T-helper 17 cell (primary cell): ENCODE data around the gene ASB16. TPM values are rescaled to one million over a fixed set of nuclear protein-coding genes. Genes with fewer than 3 reads are reported as not detected.
"Not testable (repeated sequence)": the region's sequence is repeated elsewhere in the genome, so short reads cannot be mapped to it uniquely, and the experiment has no call there.

Experiments used
- ATAC-seq: fragments of 150-1000 bp; cut with Tn5 transposase; 2 replicates; pipeline ENCODE4 v1.10.0; 2021; ENCODE audit warnings: mild to moderate bottlenecking, moderate library complexity
- DNase-seq, 3 donors: peaks; one replicate each; pipeline versions ENCODE4 v3.0.0 to v3.0.0-alpha.2; 2020 to 2021
- H3K9me3 ChIP-seq: one replicate; pipeline ENCODE4 v1.7.0; 2013; ENCODE audit warnings: low read length, mild to moderate bottlenecking; ENCODE audit not compliant: control insufficient read depth, poor library complexity, severe bottlenecking
- H3K27ac Mint-ChIP-seq: one replicate; pipeline ENCODE4 v1.8.0; 2022; ENCODE audit warnings: mild to moderate bottlenecking, moderate library complexity, mixed read lengths
- H3K27me3 Mint-ChIP-seq: one replicate; pipeline ENCODE4 v1.8.0; 2022; ENCODE audit warnings: mixed read lengths
- H3K36me3 Mint-ChIP-seq: one replicate; pipeline ENCODE4 v1.8.0; 2022; ENCODE audit warnings: low read depth, mixed read lengths
- H3K4me1 Mint-ChIP-seq: one replicate; pipeline ENCODE4 v1.8.0; 2022; ENCODE audit warnings: mild to moderate bottlenecking, mixed read lengths
- H3K4me3 Mint-ChIP-seq: one replicate; pipeline ENCODE4 v1.8.0; 2022; ENCODE audit warnings: mild to moderate bottlenecking, moderate library complexity, mixed read lengths
- total RNA-seq, 4 donors: library from RNA in 2 of 4; stranded (reverse) in 2 of 4; gene quantifications; one replicate each; pipeline ENCODE4 v1.2.3 and lab custom pipeline; 2022 to 2026

The ASB16 gene
- total RNA-seq, 2 donors from 2014 or later: not detected

DNA sequence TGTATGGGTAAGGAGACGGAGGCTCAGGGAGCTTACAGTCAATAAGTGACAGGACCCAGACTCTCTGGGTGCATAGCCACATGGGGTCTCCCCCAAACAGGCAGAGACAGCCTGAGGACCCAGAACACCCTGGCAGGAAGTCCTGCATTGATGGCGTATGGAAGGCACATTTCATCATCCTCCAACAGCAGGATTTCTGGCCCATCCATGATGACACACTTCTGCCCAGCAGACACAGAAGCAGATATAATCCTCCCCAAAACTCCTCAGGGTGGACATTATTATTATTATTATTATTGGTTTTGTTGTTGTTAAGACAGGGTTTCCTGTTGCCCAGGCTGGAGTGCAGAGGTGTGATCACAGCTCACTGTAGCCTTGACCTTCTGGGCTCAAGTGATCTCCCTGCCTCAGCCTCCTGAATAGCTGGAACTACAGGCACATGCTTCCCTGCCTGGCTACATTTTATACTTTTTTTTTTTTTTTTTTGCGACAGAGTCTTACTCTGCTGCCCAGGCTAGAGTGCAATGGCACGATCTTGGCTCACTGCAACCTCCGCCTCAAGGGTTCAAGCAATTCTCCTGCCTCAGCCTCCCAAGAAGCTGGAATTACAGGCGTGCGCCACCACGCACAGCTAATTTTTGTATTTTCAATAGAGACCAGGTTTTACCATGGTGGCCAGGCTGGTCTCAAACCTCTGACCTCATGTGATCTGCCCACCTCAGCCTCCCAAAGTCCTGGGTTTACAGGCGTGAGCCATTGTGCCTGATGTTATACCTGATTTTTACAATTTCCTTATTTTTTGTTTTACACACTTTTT lies 35.5 kb upstream of the ASB16 start:
- ATAC-seq (no peak), DNase-seq (no peak)
- Mint-ChIP-seq H3K27ac (no peak overlapping the region), H3K36me3 (no peaks in the 10 kb centered on the region), H3K4me1 (peaks cover 2% of the 10 kb centered on the region), H3K27me3 (peaks cover 11% of the 10 kb centered on the region), H3K4me3 (no peak overlapping the region)
- no peaks in the 10 kb centered on the region for H3K9me3 ChIP-seq

DNA sequence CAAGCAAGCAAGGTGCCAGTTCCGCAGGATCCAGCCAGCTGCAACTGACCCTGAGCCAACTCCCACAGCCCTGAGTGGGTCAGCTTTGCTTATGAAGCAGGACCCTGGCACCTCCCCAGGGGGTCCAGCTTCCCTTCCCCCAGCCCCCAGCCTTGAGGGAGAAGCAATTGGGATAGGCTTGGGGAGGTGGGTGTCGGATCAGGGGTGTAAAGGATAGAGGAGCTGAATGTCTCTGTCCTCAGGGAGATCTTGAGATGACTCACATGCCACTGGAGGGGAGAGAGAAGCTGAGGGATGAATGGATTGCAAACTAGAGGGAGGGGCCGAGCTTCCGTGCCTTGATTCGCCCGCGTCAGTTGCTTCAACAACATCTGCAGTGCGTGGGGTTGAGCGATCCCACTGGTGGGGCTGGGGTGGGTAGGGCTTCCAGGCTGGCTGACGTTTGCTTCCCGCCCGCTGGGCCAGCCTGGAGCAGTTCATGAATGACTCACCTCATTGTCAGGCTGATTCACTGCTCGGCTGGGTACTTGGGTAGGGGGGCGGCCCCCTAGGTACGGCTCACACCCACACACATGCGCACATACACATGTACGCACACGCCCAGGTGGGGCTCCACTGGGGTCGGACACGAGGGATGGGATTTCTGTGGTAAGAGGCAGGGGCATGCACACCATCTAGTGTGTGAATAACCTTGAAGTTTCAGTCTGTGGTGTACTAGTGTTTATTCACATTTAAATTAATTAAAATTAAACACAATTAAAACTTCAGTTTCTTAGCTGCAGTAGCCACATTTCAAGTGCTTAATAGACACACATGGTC lies 32.4 kb upstream of the ASB16 start:
- no peak overlapping the region for H3K27ac Mint-ChIP-seq
- H3K4me3 Mint-ChIP-seq: no peak overlapping the region

DNA sequence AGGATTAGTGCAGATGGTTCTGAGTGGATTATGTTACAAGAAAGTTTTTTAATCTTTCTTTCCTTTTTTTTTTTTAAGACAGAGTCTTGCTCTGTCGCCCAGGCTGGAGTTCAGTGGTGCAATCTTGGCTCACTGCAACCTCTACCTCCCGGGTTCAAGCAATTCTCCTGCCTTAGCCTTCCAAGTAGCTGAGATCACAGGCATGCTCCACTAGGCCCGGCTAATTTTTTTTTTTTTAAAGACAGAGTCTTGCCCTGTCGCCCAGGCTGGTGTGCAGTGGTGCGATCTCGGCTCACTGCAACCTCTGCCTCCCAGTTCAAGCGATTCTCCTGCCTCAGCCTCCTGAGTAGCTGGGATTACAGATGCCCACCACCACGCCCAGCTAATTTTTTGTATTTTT lies 26.6 kb upstream of the ASB16 start:
- DNase-seq, H3K9me3 ChIP-seq, H3K4me1 Mint-ChIP-seq, H3K27me3 Mint-ChIP-seq, ATAC-seq, H3K4me3 Mint-ChIP-seq, H3K27ac Mint-ChIP-seq, H3K36me3 Mint-ChIP-seq: not testable (repeated sequence)

More for the DNA sequence above, 32.4 kb upstream of the ASB16 start:
- Mint-ChIP-seq H3K4me1 (peaks cover 8% of the 10 kb centered on the region), H3K27me3 (peaks cover 11% of the 10 kb centered on the region), H3K36me3 (no peaks in the 10 kb centered on the region)
- DNase-seq (peak in 1 of 3 donors; percentile 44), ATAC-seq (peak; percentile 31)
- H3K9me3 ChIP-seq: no peaks in the 10 kb centered on the region

DNA sequence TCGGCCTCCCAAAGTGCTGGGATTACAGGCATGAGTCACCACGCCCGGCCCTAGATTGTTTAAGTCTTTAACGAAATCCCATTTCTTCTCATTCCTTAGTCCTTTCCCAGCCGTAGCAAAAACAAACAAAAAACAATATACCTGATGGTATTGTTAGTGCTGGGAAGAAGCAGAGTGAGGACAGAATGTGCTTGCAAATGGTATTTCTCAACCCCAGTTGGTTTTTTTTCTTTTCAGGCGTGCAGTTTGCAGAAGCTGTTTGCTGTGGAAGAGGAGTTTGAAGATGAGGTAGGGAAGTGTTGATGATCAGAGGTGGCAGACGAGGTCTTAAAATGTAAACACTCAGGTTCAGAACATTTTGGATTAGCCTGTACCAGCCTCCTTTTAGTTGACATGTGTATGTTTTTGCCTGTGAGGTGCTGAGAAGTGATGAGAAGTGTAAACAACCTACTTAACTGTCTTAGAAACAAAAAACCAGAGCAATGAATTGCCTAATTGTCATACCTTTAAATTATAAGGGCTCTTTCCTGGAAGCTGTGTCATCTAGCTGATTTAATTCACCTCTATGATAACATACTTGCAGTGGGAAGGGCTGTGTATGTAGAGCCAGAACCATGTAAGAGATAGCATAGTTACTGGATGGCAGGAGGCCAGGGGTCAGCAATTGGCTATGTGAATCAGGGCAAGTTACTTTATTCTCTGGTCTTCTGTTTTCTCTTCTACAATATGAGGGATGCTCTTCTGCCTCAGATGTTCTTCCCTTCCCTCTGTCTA lies 25.4 kb upstream of the ASB16 start:
- DNase-seq (no peak), ATAC-seq (no peak)
- Mint-ChIP-seq H3K27ac (no peak overlapping the region), H3K4me1 (peaks cover 8% of the 10 kb centered on the region), H3K36me3 (peaks cover 2% of the 10 kb centered on the region), H3K27me3 (no peaks in the 10 kb centered on the region), H3K4me3 (no peak overlapping the region)
- no peaks in the 10 kb centered on the region for H3K9me3 ChIP-seq

DNA sequence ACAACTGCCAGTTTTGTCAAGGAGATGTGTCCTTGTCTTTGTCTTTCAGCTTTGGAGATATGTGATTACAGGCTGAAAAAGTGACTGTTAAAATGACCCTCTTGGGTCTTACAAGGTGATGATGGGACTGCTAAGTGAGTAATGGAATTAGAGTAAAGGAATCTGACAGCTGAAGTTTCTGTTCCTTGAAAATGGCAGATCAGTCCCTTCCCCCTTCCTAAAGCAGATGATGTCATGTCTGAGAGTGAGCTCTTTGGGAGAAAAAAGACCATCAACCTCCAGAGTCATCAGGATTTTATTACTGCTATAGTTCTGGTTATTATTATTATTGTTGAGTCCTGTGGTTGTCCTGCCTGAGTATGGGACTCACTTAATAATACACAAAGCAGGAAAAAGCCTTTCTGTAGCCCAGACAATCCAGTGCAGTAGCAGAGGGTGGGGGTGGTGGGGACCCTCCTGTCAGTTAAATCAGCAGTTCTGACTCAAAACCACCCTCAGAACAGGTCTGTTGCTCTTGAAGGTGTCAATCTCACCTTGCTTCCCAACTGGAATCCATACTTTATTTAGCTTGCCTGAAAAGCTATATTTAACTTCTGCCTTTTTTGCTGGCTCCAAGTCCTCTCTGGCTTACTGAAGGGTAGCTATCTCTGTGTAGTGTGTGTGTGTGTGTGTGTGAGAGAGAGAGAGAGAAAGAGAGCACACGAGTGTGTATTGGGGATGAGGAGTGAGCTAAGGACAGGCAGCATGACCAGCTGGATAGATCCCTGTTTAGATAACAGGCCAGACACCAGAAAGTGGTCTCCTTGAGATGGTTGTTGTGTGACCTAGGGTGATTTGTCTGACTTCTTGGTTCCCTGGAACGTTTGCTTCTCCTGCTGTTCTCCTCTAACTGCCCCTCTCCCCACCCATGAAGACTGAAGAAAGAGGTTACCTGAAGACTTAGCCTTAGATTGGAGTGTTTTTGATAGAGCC lies 23.8 kb upstream of the ASB16 start:
- Mint-ChIP-seq H3K4me1 (peaks cover 8% of the 10 kb centered on the region), H3K4me3 (no peak overlapping the region), H3K36me3 (peaks cover 2% of the 10 kb centered on the region), H3K27me3 (no peaks in the 10 kb centered on the region), H3K27ac (no peak overlapping the region)
- DNase-seq: no peak
- H3K9me3 ChIP-seq: no peaks in the 10 kb centered on the region
- ATAC-seq: no peak

DNA sequence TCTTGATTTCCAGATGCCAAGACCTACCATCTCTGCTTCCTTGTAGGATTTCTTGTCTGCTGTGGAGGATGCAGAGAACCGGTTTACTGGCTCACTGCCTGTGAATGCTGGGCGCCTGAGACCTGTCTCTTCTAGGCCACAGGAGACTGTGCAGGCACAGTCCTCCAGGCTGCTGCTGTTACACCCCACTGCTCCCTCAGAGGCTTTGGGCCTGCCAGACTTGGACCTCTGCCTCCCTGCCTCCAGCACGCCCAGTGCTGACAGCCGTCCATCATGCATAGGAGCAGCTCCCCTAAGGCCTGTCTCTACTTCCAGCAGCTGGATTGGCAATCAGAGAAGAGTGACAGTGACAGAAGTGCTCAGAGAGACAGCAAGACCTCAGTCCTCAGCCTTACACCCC lies 22.7 kb upstream of the ASB16 start:
- H3K9me3 ChIP-seq: no peaks in the 10 kb centered on the region
- Mint-ChIP-seq H3K27me3 (no peaks in the 10 kb centered on the region), H3K27ac (no peak overlapping the region), H3K36me3 (peaks cover 2% of the 10 kb centered on the region), H3K4me1 (peaks cover 3% of the 10 kb centered on the region), H3K4me3 (no peak overlapping the region)
- ATAC-seq (no peak), DNase-seq (no peak)

DNA sequence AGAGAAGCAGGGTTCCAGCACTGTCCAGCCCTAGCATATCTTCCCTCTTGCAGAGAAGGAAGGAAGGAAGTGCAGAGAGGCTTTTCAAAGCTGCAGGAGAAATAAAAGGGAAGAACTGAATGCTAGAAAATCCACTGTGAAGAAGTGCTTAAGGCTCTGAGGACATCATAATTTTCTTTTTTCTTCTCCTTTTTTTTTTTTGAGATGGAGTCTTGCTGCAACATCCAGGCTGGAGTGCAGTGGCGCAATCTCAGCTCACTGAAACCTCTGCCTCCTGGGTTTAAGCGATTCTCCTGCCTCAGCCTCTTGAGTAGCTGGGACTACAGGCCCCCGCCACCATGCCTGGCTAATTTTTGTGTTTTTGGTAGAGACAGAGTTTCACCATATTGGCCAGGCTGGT lies 21.4 kb upstream of the ASB16 start:
- H3K9me3 ChIP-seq, DNase-seq, H3K4me3 Mint-ChIP-seq, H3K27me3 Mint-ChIP-seq, H3K4me1 Mint-ChIP-seq, H3K27ac Mint-ChIP-seq, ATAC-seq, H3K36me3 Mint-ChIP-seq: not testable (repeated sequence)

DNA sequence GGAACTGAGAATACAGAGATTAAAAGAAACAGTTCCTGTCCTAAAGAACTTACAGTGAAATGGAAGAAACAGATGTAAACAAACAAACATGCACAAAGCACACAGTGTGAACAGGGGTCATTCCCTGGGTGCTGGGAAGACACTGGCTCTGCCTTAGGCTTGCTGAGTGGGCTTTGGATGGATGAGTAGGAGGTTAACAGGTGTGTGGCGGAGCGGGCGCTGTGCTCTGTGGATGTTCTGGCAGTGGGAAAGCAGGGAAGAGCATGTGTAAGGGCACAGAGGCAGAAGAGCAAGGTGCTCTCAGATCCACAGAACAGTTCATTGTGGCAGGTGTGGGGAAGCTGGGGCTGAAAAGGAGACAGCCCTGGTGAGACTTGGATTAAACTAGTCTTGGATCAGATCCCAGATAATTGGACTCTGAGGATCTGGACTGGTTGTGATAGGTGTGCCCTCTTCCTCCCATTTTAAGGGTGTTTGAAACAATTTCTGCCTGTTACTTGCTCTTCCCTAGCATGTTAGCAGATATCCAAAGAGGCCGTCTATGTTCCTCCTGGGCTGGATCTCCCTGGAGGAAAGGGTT lies 20.7 kb upstream of the ASB16 start:
- Mint-ChIP-seq H3K27me3 (no peaks in the 10 kb centered on the region), H3K36me3 (peaks cover 2% of the 10 kb centered on the region), H3K4me3 (no peak overlapping the region), H3K27ac (no peak overlapping the region), H3K4me1 (peaks cover 3% of the 10 kb centered on the region)
- ATAC-seq: no peak
- H3K9me3 ChIP-seq: no peaks in the 10 kb centered on the region
- DNase-seq: no peak

DNA sequence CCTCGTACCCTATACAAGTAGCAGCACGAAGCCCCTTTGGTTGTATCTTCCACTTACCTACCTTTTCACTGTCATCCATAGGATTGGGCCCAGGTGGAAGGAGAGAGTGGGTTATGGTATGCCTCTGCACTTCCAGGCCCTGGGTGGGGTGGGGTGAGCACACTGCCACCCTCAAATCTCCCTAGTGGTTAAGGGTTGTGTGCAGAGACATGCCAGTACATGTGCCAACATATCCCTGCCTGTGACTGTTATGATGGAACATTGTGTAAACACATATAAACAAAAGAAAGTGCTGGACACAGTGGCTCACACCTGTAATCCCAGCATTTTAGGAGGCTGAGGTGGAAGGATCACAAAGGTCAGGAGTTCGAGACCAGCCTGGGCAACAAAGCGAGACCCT lies 17.6 kb upstream of the ASB16 start:
- Mint-ChIP-seq H3K4me1 (no peaks in the 10 kb centered on the region), H3K27ac (peak overlapping the region; percentile 24), H3K36me3 (peaks cover 2% of the 10 kb centered on the region), H3K27me3 (no peaks in the 10 kb centered on the region), H3K4me3 (no peak overlapping the region)
- H3K9me3 ChIP-seq: no peaks in the 10 kb centered on the region
- ATAC-seq (no peak), DNase-seq (no peak)

DNA sequence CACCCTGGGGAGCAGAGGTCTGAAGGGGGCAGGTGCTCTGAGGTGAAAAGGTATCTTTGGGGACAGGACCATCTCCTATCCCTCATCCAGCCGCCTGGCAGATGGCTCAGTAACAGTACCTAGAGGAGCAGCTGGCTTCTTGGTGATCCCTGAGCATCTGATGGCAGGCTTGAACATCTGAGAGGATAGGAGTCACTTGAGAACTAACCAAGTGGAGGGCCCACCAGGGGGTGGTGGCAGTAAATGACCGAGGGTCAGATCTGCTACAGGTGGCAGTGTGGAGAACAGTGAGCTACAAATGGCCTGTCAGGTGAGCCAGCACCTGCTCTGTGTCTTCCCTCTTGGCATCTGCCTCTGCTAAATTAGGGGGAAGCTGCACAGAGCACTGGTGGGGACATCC lies 15.0 kb upstream of the ASB16 start:
- H3K9me3 ChIP-seq: no peaks in the 10 kb centered on the region
- H3K36me3 Mint-ChIP-seq: no peaks in the 10 kb centered on the region
- H3K4me3 Mint-ChIP-seq: no peak overlapping the region
- DNase-seq: no peak
- H3K4me1 Mint-ChIP-seq: peaks cover 5% of the 10 kb centered on the region
- no peak overlapping the region for H3K27ac Mint-ChIP-seq
- no peaks in the 10 kb centered on the region for H3K27me3 Mint-ChIP-seq
- ATAC-seq: no peak

DNA sequence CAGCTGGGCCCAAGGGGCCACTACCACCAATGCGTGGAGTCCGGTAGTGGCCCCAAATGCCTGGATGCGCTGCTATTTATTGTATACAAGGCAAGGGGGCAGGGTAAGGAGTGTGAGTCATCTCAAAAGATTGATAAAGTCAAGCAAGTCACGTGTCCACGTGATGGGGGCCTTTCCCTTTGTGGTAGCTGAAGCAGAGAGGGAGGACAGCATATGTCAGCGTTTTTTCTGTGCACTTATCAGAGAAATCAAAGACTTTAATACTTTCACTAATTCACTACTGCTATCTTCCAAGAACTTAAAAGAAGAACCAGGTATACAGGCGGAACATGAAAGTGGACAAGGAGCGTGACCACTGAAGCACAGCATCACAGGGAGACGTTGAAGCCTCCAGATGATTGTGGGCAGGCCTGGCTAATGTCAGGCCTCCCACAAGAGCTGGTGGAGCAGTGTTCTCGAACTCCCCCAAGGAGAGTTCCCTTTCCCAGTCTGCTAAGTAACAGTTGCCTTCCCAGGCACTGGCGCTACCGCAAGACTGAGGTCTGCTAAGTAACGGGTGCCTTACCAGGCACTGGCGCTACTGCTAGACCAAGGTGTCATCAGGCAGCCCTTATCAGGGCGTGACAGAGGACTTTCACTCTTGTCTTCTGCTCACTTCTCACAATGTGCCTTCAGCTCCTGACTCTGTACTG lies 10.8 kb upstream of the ASB16 start:
- H3K9me3 ChIP-seq: no peaks in the 10 kb centered on the region
- Mint-ChIP-seq H3K4me1 (peaks cover 5% of the 10 kb centered on the region), H3K4me3 (peak overlapping the region; percentile 50), H3K36me3 (no peaks in the 10 kb centered on the region), H3K27ac (peak overlapping the region; percentile 54), H3K27me3 (no peaks in the 10 kb centered on the region)
- DNase-seq (peak; percentile 29 to 55 (median 36)), ATAC-seq (peak; percentile 93)

DNA sequence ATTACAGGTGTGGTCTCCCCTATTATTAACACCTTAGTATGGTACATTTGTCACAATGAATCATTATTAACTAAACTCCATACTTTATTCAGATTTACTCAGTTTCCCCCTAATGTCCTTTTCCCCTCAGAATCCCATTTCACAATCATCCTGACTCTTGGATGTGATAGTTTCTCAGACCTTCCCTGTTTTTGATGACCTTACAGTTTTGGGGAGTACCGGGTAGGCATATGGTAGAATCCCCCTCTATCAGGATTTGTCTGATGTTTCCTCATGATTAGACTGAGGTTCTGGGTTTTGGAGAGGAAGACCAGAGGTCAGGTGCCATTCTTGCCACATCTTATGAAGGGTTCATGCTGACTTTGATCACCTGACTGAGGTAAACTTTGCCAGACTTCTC lies 6.0 kb upstream of the ASB16 start:
- ATAC-seq (no peak), DNase-seq (no peak)
- peaks cover 11% of the 10 kb centered on the region for H3K4me1 Mint-ChIP-seq
- no peaks in the 10 kb centered on the region for H3K27me3 Mint-ChIP-seq
- no peaks in the 10 kb centered on the region for H3K9me3 ChIP-seq
- H3K36me3 Mint-ChIP-seq: no peaks in the 10 kb centered on the region
- no peak overlapping the region for H3K4me3 Mint-ChIP-seq
- no peak overlapping the region for H3K27ac Mint-ChIP-seq
